Gastroesophageal sphincter (tissue), 3 donors: ENCODE data around the gene SLC38A1.
"Not testable (repeated sequence)": the region's sequence is repeated elsewhere in the genome, so short reads cannot be mapped to it uniquely, and the experiment has no call there.

Source experiments
- EP300 ChIP-seq: sonication (generic); formaldehyde crosslinking; IDR thresholded peaks from one replicate; pipeline ENCODE4 v1.6.1; 2017; ENCODE audit warnings: antibody characterized with exemption, mild to moderate bottlenecking
- POLR2A ChIP-seq, 2 donors: fragments of 450-650 bp; IDR thresholded peaks; one replicate each; pipeline ENCODE4 v1.6.1; 2017; ENCODE audit warnings: antibody characterized with exemption in 2 of 2, mild to moderate bottlenecking in 2 of 2, moderate library complexity in 1 of 2
- POLR2AphosphoS5 ChIP-seq: sonication (generic); formaldehyde crosslinking; IDR thresholded peaks from one replicate; pipeline ENCODE4 v1.6.1; 2017; ENCODE audit warnings: antibody characterized with exemption
- TF ChIP-seq, protein P1 (sequence below), 4 experiments: fragments of 200-600 bp in 2 of 4; fragments of 450-650 bp in 2 of 4; sonication (generic) in 1 of 4; IDR thresholded peaks; one replicate each; pipeline ENCODE4 v1.5.1; 2017 to 2019; ENCODE audit warnings: antibody characterized with exemption in 4 of 4, mild to moderate bottlenecking in 2 of 4, moderate library complexity in 2 of 4

- TF ChIP-seq, protein P1, sequence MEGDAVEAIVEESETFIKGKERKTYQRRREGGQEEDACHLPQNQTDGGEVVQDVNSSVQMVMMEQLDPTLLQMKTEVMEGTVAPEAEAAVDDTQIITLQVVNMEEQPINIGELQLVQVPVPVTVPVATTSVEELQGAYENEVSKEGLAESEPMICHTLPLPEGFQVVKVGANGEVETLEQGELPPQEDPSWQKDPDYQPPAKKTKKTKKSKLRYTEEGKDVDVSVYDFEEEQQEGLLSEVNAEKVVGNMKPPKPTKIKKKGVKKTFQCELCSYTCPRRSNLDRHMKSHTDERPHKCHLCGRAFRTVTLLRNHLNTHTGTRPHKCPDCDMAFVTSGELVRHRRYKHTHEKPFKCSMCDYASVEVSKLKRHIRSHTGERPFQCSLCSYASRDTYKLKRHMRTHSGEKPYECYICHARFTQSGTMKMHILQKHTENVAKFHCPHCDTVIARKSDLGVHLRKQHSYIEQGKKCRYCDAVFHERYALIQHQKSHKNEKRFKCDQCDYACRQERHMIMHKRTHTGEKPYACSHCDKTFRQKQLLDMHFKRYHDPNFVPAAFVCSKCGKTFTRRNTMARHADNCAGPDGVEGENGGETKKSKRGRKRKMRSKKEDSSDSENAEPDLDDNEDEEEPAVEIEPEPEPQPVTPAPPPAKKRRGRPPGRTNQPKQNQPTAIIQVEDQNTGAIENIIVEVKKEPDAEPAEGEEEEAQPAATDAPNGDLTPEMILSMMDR (IDR thresholded peaks at IDR 0.05): not testable (repeated sequence)
- TF ChIP-seq POLR2AphosphoS5; POLR2A (IDR thresholded peaks at IDR 0.05); EP300: not testable (repeated sequence)
These were observed 16.3 kb upstream of the SLC38A1 start for GRCh38 chr12:46285177-46285576.
